HG02943 (cell line): Measurements from ENCODE around the gene RING1.
A peak's percentile ranks its signal among the peaks of the same experiment; 100 is the strongest.

ENCODE experiments used
- ATAC-seq: cut with Tn5 transposase; IDR thresholded peaks from one replicate; pipeline ENCODE4 v1.9.1; 2021; ENCODE audit warnings: mild to moderate bottlenecking, low read depth, moderate library complexity; ENCODE audit not compliant: unreplicated experiment

RING1 gene

DNA sequence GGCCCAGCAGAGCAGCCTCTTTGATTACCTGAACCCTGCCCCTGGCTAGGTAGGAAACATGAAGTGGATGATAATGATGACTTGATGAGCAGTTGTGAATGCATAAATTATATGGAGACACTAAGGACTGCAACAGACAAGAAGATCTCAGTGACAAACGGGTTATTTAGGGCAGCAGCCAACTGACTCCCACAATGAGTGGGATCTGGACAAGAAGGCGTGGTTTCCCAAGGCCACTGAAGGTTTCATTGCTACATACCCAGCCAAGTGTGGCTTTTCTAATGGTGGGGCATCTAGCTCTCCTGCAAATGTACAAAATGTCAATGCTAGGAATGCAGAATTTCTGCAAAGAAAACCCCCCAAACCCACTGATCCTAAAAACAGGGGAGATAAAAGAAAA is 29.4 kb downstream of the RING1 start:
- ATAC-seq: no peak

DNA sequence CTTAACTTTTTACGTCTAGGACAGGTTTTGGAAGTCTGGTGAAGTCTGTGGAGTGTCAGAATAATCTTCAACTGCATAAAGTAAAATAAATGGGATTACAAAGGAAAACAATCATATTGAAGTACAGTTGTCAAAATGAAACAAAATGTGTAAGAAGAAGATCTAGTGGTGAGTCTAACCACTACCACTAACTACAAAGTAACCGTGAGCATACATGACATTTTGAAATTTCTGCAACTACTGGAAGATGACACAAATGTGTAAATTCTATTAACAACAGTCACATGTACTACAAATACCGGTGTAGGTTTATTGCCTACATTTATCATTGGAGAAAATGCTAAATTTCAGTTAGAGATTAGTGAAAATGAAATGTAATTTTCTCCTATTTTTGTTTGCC is 33.7 kb downstream of the RING1 start:
- no peak for ATAC-seq

DNA sequence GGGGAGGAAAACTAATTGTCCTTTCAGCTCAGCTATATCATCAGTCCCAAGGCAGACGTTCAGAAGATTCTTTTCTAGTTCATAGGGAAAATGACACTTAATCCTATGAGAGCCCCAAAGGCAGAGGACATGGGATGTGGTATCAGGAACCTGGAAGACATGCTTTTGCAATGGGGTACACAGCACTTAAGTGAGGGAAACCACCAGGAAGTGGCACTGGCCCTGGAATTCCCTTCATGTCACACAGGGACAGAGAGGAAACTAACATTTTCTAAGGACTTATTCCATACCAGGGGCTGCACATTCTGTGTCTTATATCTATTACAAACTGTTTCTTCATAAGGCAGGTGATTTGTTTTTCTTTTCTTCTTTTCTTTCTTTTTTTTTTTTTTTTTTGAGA is 35.2 kb downstream of the RING1 start:
- ATAC-seq: no peak

DNA sequence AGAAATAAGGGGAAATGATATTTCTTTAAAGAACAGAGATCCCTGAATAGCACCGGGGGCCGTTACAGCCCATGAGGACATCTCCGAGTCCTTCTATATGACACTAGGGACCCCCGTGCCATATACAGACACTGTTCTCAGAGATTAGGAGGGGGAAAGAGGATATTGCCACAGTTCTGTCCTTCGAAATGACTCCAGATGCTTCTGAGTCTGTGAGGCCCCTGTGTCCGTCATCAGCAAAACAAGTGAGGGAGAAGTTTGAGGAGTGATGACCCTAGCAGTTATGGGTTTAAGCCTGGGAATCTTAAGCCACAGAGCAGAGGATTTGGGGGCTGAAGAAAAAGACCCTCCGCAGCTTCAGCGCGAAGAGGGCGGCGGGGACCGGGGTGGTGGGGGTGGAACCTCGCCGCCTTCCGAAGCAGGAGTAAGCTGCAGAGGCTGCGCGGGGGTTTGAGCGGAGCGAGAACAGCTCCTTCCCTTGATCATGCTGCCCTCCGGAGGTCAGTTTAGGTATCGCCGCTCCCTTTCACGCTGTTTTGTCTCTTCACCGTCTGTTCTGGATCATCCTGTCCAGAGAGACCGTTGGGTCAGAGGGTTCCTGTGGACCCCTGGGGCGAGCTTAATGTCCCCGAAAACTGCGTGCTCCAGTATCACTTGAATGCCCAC is 39.8 kb downstream of the RING1 start:
- peak; percentile 41 for ATAC-seq

DNA sequence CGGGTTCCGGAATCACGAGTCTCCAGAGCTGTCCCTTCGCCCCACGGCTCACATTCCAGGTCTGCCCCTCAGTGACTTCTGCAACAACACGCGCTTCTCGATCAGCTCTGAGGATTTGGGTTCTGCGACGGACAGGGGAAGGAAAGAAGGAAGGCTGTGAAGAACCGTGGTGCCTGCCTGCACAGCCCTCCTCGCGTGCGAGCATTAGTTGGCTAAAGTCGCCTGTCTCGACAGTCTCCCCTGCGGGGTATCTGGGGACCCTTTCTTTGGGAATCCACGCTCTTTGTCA is 40.3 kb downstream of the RING1 start:
- no peak for ATAC-seq

DNA sequence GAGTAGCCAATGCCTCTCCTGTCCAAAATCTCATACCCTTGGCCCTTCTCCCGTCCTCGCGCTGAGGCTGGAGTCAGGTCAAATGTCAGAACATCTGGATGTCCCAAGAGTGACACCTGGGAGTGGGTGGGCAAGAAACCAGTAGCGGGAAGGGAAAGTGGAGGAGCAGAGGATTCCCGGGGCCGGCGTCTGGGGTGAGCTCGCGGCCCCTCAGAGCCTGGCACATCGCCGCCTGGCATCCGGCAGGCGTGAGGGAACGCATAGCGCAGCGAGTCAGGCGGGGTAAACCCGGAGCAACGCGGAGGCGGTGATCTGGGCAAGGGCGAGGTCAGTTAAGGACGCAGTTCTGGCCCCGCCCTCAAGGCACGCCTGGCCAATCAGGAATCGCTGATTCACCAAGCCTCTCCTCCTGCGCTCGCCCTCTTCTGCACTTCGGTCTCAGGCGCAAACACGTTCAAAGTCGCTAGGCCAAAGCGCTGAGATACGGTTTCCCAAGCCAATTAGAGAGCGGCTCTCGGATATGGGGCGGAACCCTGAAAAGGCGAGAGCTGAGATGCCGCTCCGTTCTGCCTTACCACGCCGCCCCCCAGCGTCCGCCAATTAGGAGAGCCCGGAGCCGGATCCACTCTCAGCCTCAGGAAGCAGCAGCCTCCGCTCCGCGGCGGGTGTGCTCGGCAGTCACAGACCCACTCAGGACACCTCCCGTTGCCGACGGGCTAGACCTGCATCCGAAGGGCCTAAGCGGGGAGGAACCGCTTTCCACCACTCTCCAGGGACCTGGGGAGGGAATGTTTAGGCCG is 40.8 kb downstream of the RING1 start:
- ATAC-seq: peak; percentile 80

DNA sequence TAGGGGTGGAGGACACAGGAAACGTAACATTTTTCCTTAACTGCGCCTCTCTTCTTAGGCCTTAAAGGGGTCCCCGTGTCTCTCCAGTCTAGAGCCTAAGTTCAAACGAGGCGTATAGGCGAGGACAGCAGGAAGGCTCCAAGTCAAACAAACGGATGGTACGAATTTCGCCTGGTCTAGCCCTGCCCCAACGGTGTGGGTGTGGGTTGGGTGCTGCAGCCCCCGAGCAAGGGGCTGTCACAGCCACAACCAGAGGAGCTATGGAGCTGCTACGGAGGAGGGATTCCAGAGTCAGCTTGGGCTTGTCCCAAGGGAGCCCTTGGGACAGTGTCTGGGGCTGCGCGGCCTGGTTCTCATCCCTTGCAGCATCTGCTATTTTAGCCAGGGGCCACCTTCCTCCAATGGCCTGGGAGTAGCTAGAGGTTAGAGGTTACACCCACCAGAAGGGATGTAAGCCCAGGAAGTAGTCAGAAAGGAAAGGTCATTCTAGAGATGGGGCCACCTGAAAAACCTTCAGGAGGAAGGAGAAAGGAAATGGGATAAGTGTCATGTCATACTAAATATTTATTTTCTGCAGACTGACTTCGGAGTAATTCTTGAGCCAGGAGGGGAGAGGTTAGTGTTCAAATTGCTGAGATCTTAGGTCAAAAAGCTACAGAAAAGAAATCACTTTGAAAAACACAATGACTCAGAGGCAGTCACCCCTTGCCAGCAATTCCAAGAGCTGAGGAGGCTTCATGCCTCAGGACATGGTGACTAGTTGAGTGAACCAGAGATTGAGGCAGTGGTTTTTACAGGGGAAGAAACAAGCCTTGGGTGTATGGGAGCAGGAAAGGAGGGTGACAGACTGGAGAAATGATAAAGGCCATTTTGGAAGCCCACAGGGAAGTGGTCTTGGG is 41.7 kb downstream of the RING1 start:
- no peak for ATAC-seq

DNA sequence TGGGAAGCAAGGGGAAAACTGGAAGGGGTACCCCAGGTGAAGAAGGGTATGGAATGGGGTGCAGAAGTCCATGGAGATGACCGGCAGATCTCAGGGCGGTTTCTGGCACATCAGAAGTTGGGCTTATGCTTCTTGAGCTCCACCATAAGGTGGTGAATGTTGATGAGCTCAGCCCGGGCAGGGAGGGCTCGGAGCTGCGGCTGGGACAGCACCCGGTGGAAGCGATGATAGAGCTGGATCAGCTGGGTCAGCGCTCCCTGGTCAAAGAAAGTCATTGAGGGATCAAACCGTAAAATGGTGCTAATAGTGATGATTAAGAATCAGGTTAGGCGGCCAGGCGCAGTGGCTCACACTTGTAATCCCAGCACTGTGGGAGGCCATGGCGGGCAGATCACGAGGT is 42.4 kb downstream of the RING1 start:
- ATAC-seq: no peak

DNA sequence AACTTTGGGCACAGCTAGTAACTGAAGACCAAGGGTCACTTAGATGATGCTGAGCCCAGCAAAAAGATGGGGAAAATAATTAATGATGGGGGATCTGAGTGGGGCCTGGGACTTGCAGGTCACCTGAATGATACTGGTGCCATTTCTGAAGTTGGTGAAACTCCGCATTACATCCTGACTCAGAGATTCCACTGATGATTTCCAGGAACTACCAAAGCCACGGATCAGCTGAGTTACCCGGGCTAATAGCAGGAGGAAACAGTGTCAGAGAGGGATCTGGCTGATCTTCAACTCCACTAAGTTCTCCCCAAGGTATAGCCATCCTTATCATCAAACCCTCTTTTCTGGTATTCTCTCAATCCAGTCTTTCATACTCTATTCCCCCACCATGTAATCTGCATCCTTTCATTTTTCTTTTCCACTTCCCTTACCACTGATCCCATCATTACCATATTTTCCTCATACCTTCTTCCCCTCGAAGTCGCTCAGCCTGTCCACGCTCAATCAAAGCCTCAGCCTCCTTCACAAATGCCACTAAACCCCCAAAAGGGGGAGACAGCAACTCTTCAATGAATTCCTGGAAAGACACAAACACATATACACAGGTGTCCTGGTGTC is 43.2 kb downstream of the RING1 start:
- ATAC-seq: no peak

DNA sequence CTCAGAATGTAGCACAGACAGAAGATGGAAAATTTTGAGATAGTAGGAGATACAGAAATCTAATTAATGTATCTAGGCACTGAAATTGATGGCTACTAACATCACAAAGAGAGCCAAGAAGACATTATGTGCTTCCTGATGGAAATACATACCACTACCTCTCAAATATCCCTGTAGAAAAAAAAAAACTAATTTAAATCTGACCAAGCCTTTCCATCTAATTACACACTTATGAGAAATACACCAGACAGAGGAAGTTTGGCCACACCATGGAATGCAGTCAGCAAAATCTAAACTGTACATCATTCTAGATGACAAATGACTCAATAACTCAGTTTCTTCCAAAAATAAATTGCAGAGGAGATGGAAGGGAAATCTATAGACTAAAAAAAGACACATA is 44.5 kb downstream of the RING1 start:
- ATAC-seq: no peak

DNA sequence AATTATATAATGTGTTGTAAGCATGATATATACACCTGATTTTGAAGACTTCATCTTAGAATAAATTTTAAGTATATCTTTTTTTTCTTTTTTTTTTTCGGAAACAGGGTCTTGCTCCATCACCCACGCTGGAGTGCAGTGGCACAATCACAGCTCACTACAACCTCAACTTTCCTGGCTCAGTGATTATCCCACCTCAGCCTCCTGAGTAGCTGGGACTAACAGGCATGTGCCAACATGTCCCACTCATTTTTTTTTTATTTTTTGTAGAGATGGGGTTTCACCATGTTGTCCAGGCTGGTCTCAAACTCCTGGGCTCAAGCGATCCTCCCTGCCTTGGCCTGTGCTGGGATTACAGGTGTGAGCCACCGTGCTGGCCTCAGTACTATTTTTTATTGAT is 46.3 kb downstream of the RING1 start:
- ATAC-seq: no peak

DNA sequence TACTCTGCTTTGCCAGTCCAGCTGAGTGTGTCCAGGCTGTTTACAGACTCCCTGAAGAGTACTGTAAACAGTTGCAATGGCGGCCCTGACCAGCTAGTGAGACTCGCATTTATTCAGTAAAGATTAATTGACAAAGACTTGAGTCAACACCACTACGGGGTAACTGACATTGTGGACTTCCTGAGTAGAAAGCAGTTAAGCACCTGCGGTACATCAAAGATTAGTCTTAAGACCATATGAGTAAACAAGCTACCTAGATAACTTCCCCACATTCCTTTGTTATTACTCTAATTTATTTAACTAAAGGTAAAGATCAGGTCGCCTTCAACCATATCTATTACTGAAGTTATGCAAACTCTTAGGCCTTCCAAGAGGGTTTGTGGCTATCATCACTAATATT is 50.7 kb downstream of the RING1 start:
- ATAC-seq: no peak
